Glutamatergic neuron (in vitro differentiated cells): ENCODE measurements around the gene NRAS. TPM values are rescaled to one million over a fixed set of nuclear protein-coding genes. Genes with fewer than 3 reads are reported as not detected.

Experiments
- DNase-seq: peaks from one replicate; pipeline ENCODE4 v3.0.0; 2022
- H3K27ac Mint-ChIP-seq: one replicate; pipeline ENCODE4 v1.8.0; 2020; ENCODE audit warnings: mild to moderate bottlenecking, mixed read lengths, inconsistent platforms; ENCODE audit not compliant: unreplicated experiment
- H3K27me3 Mint-ChIP-seq: one replicate; pipeline ENCODE4 v1.8.0; 2020; ENCODE audit warnings: mild to moderate bottlenecking, moderate library complexity, mixed read lengths, inconsistent platforms; ENCODE audit not compliant: unreplicated experiment
- H3K36me3 Mint-ChIP-seq: one replicate; pipeline ENCODE4 v1.8.0; 2020; ENCODE audit warnings: mild to moderate bottlenecking, mixed read lengths, inconsistent platforms; ENCODE audit not compliant: unreplicated experiment
- H3K4me1 Mint-ChIP-seq: one replicate; pipeline ENCODE4 v1.8.0; 2020; ENCODE audit warnings: mild to moderate bottlenecking, low read depth, mixed read lengths, inconsistent platforms; ENCODE audit not compliant: unreplicated experiment
- H3K4me3 Mint-ChIP-seq: one replicate; pipeline ENCODE4 v1.8.0; 2020; ENCODE audit warnings: mild to moderate bottlenecking, mixed read lengths, inconsistent platforms; ENCODE audit not compliant: unreplicated experiment
- H3K9me3 Mint-ChIP-seq: one replicate; pipeline ENCODE4 v1.8.0; 2020; ENCODE audit warnings: mild to moderate bottlenecking, moderate library complexity, mixed read lengths, inconsistent platforms; ENCODE audit not compliant: unreplicated experiment
- CTCF ChIP-seq: fragments of 200-600 bp; sonication (generic); IDR thresholded peaks from one replicate; pipeline ENCODE4 v1.5.0; 2021; ENCODE audit not compliant: partially characterized antibody, unreplicated experiment
- total RNA-seq: library from RNA; stranded (reverse); fragmentation: NEBNext Ultra II Directional; extraction: Animal tissue kit (Norgen Biotek cat#: 25700); gene quantifications from one replicate; pipeline ENCODE4 v1.2.1, GENCODE V29; 2021; ENCODE audit not compliant: unreplicated experiment

The NRAS gene
- total RNA-seq, 1 donor from 2014 or later: 77.1 TPM

GRCh38 chr1:114671011-114671938 is 45.3 kb downstream of the NRAS start:
- Mint-ChIP-seq H3K27me3 (peaks cover 2% of the 10 kb centered on the region), H3K36me3 (no peaks in the 10 kb centered on the region), H3K4me3 (no peak overlapping the region), H3K27ac (no peak overlapping the region), H3K4me1 (no peaks in the 10 kb centered on the region), H3K9me3 (peaks cover 2% of the 10 kb centered on the region)
- no peak for TF ChIP-seq CTCF
- DNase-seq: no peak

- Mint-ChIP-seq H3K4me3 (peak overlapping the region; percentile 91), H3K9me3 (peaks cover 2% of the 10 kb centered on the region), H3K27me3 (peaks cover 2% of the 10 kb centered on the region), H3K4me1 (no peaks in the 10 kb centered on the region), H3K27ac (peak overlapping the region; percentile 44), H3K36me3 (no peaks in the 10 kb centered on the region)
- peak; percentile 92 for DNase-seq
- peak; percentile 22 for TF ChIP-seq CTCF
Observed at GRCh38 chr1:114670083-114671010, 46.2 kb downstream of the NRAS start.

GRCh38 chr1:114669562-114670082 is 46.9 kb downstream of the NRAS start, which contains the start of gene DENND2C:
Gene DENND2C (minus strand): TSS chr1:114670049. CDS start chr1:114625984, 44,065 bp downstream.
- TF ChIP-seq CTCF: no peak
- peaks cover 2% of the 10 kb centered on the region for H3K27me3 Mint-ChIP-seq
- peaks cover 2% of the 10 kb centered on the region for H3K9me3 Mint-ChIP-seq
- no peaks in the 10 kb centered on the region for H3K36me3 Mint-ChIP-seq
- peak within 1 kb of the TSS; percentile 44 for H3K27ac Mint-ChIP-seq
- H3K4me1 Mint-ChIP-seq: no peaks in the 10 kb centered on the region
- H3K4me3 Mint-ChIP-seq: peak within 1 kb of the TSS; percentile 91
- DNase-seq: no peak

GRCh38 chr1:114668784-114669561 is 47.6 kb downstream of the NRAS start:
- Mint-ChIP-seq H3K36me3 (no peaks in the 10 kb centered on the region), H3K4me1 (no peaks in the 10 kb centered on the region), H3K27ac (no peak overlapping the region), H3K27me3 (peaks cover 2% of the 10 kb centered on the region), H3K9me3 (peaks cover 2% of the 10 kb centered on the region), H3K4me3 (peak overlapping the region; percentile 91)
- no peak for DNase-seq
- TF ChIP-seq CTCF: no peak
